ENCODE measurements around the gene RNF175.

The RNF175 gene

GRCh38 chr4:153784166-153784699, 24.4 kb upstream of the RNF175 start:
- H3K4me3 ChIP-seq (ENCODE audit: low read length in 2 of 2) = no peak overlapping the region
- H3K9ac ChIP-seq (ENCODE audit: low read length in 2 of 2) = no peak overlapping the region
- peaks cover 20 to 24% of the 10 kb centered on the region in 2 donors for H3K27me3 ChIP-seq (ENCODE audit: control insufficient read depth in 1 of 2, insufficient read depth in 2 of 2, low read length in 2 of 2)
- H3K36me3 ChIP-seq (ENCODE audit: control insufficient read depth in 2 of 2, insufficient read depth in 2 of 2, low read length in 2 of 2) = no peaks in the 10 kb centered on the region
- H3K9me3 ChIP-seq (ENCODE audit: control insufficient read depth in 2 of 2, low read length in 2 of 2) = no peaks in the 10 kb centered on the region
- H3K27ac ChIP-seq (ENCODE audit: low read length) = no peak overlapping the region
- peaks cover 13% of the 10 kb centered on the region for H3K4me1 ChIP-seq (ENCODE audit: control insufficient read depth, insufficient read depth, low read length)

GRCh38 chr4:153782581-153782980, 22.8 kb upstream of the RNF175 start:
- Histone ChIP-seq H3K4me3 (ENCODE audit: low read length in 2 of 2) (no peak overlapping the region), H3K4me1 (ENCODE audit: control insufficient read depth, insufficient read depth, low read length) (peaks cover 2% of the 10 kb centered on the region), H3K27ac (ENCODE audit: low read length) (no peak overlapping the region), H3K9ac (ENCODE audit: low read length in 2 of 2) (no peak overlapping the region), H3K9me3 (ENCODE audit: control insufficient read depth in 2 of 2, low read length in 2 of 2) (no peaks in the 10 kb centered on the region), H3K27me3 (ENCODE audit: control insufficient read depth in 1 of 2, insufficient read depth in 2 of 2, low read length in 2 of 2) (peaks cover 8 to 10% of the 10 kb centered on the region in 2 donors), H3K36me3 (ENCODE audit: control insufficient read depth in 2 of 2, insufficient read depth in 2 of 2, low read length in 2 of 2) (no peaks in the 10 kb centered on the region)

- peaks cover 3 to 8% of the 10 kb centered on the region in 2 donors for H3K27me3 ChIP-seq (ENCODE audit: control insufficient read depth in 1 of 2, insufficient read depth in 2 of 2, low read length in 2 of 2)
- H3K36me3 ChIP-seq (ENCODE audit: control insufficient read depth in 2 of 2, insufficient read depth in 2 of 2, low read length in 2 of 2) = no peaks in the 10 kb centered on the region
- H3K9ac ChIP-seq (ENCODE audit: low read length in 2 of 2) = no peak overlapping the region
- no peaks in the 10 kb centered on the region for H3K9me3 ChIP-seq (ENCODE audit: control insufficient read depth in 2 of 2, low read length in 2 of 2)
- H3K4me1 ChIP-seq (ENCODE audit: control insufficient read depth, insufficient read depth, low read length) = peaks cover 2% of the 10 kb centered on the region
- H3K4me3 ChIP-seq (ENCODE audit: low read length in 2 of 2) = no peak overlapping the region
- H3K27ac ChIP-seq (ENCODE audit: low read length) = no peak overlapping the region
Measured at GRCh38 chr4:153781717-153782416, 22.0 kb upstream of the RNF175 start.

GRCh38 chr4:153781280-153781679, 21.5 kb upstream of the RNF175 start:
- Histone ChIP-seq H3K27ac (ENCODE audit: low read length) (no peak overlapping the region), H3K27me3 (ENCODE audit: control insufficient read depth in 1 of 2, insufficient read depth in 2 of 2, low read length in 2 of 2) (peaks cover under 1 to 5% of the 10 kb centered on the region in 2 donors)

GRCh38 chr4:153780876-153781275, 21.1 kb upstream of the RNF175 start:
- H3K9ac ChIP-seq (ENCODE audit: low read length in 2 of 2) = no peak overlapping the region
- H3K36me3 ChIP-seq (ENCODE audit: control insufficient read depth in 2 of 2, insufficient read depth in 2 of 2, low read length in 2 of 2) = no peaks in the 10 kb centered on the region
- H3K4me1 ChIP-seq (ENCODE audit: control insufficient read depth, insufficient read depth, low read length) = peaks cover 2% of the 10 kb centered on the region
- H3K27me3 ChIP-seq (ENCODE audit: control insufficient read depth in 1 of 2, insufficient read depth in 2 of 2, low read length in 2 of 2) = peaks cover 0 to 4% of the 10 kb centered on the region in 2 donors
- no peak overlapping the region for H3K4me3 ChIP-seq (ENCODE audit: low read length in 2 of 2)
- H3K27ac ChIP-seq (ENCODE audit: low read length) = no peak overlapping the region
- H3K9me3 ChIP-seq (ENCODE audit: control insufficient read depth in 2 of 2, low read length in 2 of 2) = no peaks in the 10 kb centered on the region

More at GRCh38 chr4:153781280-153781679, 21.5 kb upstream of the RNF175 start:
- Histone ChIP-seq H3K9me3 (ENCODE audit: control insufficient read depth in 2 of 2, low read length in 2 of 2) (no peaks in the 10 kb centered on the region), H3K9ac (ENCODE audit: low read length in 2 of 2) (no peak overlapping the region), H3K4me1 (ENCODE audit: control insufficient read depth, insufficient read depth, low read length) (peaks cover 2% of the 10 kb centered on the region), H3K4me3 (ENCODE audit: low read length in 2 of 2) (no peak overlapping the region), H3K36me3 (ENCODE audit: control insufficient read depth in 2 of 2, insufficient read depth in 2 of 2, low read length in 2 of 2) (no peaks in the 10 kb centered on the region)

GRCh38 chr4:153780221-153780620, 20.4 kb upstream of the RNF175 start:
- Histone ChIP-seq H3K9me3 (ENCODE audit: control insufficient read depth in 2 of 2, low read length in 2 of 2) (no peaks in the 10 kb centered on the region), H3K4me3 (ENCODE audit: low read length in 2 of 2) (no peak overlapping the region), H3K9ac (ENCODE audit: low read length in 2 of 2) (no peak overlapping the region), H3K4me1 (ENCODE audit: control insufficient read depth, insufficient read depth, low read length) (peaks cover 2% of the 10 kb centered on the region), H3K36me3 (ENCODE audit: control insufficient read depth in 2 of 2, insufficient read depth in 2 of 2, low read length in 2 of 2) (no peaks in the 10 kb centered on the region), H3K27me3 (ENCODE audit: control insufficient read depth in 1 of 2, insufficient read depth in 2 of 2, low read length in 2 of 2) (peaks cover 0 to 4% of the 10 kb centered on the region in 2 donors), H3K27ac (ENCODE audit: low read length) (no peak overlapping the region)

- no peak overlapping the region for H3K27ac ChIP-seq (ENCODE audit: low read length)
Measured at GRCh38 chr4:153778383-153778782, 18.6 kb upstream of the RNF175 start.

GRCh38 chr4:153777421-153777820, 17.6 kb upstream of the RNF175 start:
- no peak overlapping the region for H3K27ac ChIP-seq (ENCODE audit: low read length)
- no peaks in the 10 kb centered on the region for H3K36me3 ChIP-seq (ENCODE audit: control insufficient read depth in 2 of 2, insufficient read depth in 2 of 2, low read length in 2 of 2)

More at GRCh38 chr4:153778383-153778782, 18.6 kb upstream of the RNF175 start:
- Histone ChIP-seq H3K9me3 (ENCODE audit: control insufficient read depth in 2 of 2, low read length in 2 of 2) (no peaks in the 10 kb centered on the region), H3K4me1 (ENCODE audit: control insufficient read depth, insufficient read depth, low read length) (peaks cover 2% of the 10 kb centered on the region), H3K27me3 (ENCODE audit: control insufficient read depth in 1 of 2, insufficient read depth in 2 of 2, low read length in 2 of 2) (peaks cover 0 to 4% of the 10 kb centered on the region in 2 donors), H3K9ac (ENCODE audit: low read length in 2 of 2) (no peak overlapping the region), H3K36me3 (ENCODE audit: control insufficient read depth in 2 of 2, insufficient read depth in 2 of 2, low read length in 2 of 2) (no peaks in the 10 kb centered on the region), H3K4me3 (ENCODE audit: low read length in 2 of 2) (no peak overlapping the region)

GRCh38 chr4:153776601-153777000, 16.8 kb upstream of the RNF175 start:
- H3K4me1 ChIP-seq (ENCODE audit: control insufficient read depth, insufficient read depth, low read length) = peaks cover 2% of the 10 kb centered on the region
- H3K27ac ChIP-seq (ENCODE audit: low read length) = no peak overlapping the region
- H3K9ac ChIP-seq (ENCODE audit: low read length in 2 of 2) = no peak overlapping the region
- H3K27me3 ChIP-seq (ENCODE audit: control insufficient read depth in 1 of 2, insufficient read depth in 2 of 2, low read length in 2 of 2) = peaks cover 0 to 3% of the 10 kb centered on the region in 2 donors
- no peak overlapping the region for H3K4me3 ChIP-seq (ENCODE audit: low read length in 2 of 2)
- no peaks in the 10 kb centered on the region for H3K9me3 ChIP-seq (ENCODE audit: control insufficient read depth in 2 of 2, low read length in 2 of 2)
- no peaks in the 10 kb centered on the region for H3K36me3 ChIP-seq (ENCODE audit: control insufficient read depth in 2 of 2, insufficient read depth in 2 of 2, low read length in 2 of 2)

More at GRCh38 chr4:153777421-153777820, 17.6 kb upstream of the RNF175 start:
- H3K27me3 ChIP-seq (ENCODE audit: control insufficient read depth in 1 of 2, insufficient read depth in 2 of 2, low read length in 2 of 2) = peaks cover 0 to 4% of the 10 kb centered on the region in 2 donors
- H3K9me3 ChIP-seq (ENCODE audit: control insufficient read depth in 2 of 2, low read length in 2 of 2) = no peaks in the 10 kb centered on the region
- H3K4me3 ChIP-seq (ENCODE audit: low read length in 2 of 2) = no peak overlapping the region
- H3K9ac ChIP-seq (ENCODE audit: low read length in 2 of 2) = no peak overlapping the region
- peaks cover 2% of the 10 kb centered on the region for H3K4me1 ChIP-seq (ENCODE audit: control insufficient read depth, insufficient read depth, low read length)

GRCh38 chr4:153773236-153773690, 13.4 kb upstream of the RNF175 start:
- H3K9ac ChIP-seq (ENCODE audit: low read length in 2 of 2) = no peak overlapping the region
- no peaks in the 10 kb centered on the region for H3K27me3 ChIP-seq (ENCODE audit: control insufficient read depth in 1 of 2, insufficient read depth in 2 of 2, low read length in 2 of 2)
- no peaks in the 10 kb centered on the region for H3K9me3 ChIP-seq (ENCODE audit: control insufficient read depth in 2 of 2, low read length in 2 of 2)
- H3K36me3 ChIP-seq (ENCODE audit: control insufficient read depth in 2 of 2, insufficient read depth in 2 of 2, low read length in 2 of 2) = no peaks in the 10 kb centered on the region
- H3K4me3 ChIP-seq (ENCODE audit: low read length in 2 of 2) = no peak overlapping the region
- H3K4me1 ChIP-seq (ENCODE audit: control insufficient read depth, insufficient read depth, low read length) = no peaks in the 10 kb centered on the region
- H3K27ac ChIP-seq (ENCODE audit: low read length) = no peak overlapping the region

- H3K4me1 ChIP-seq (ENCODE audit: control insufficient read depth, insufficient read depth, low read length) = no peaks in the 10 kb centered on the region
- H3K27ac ChIP-seq (ENCODE audit: low read length) = no peak overlapping the region
- H3K9me3 ChIP-seq (ENCODE audit: control insufficient read depth in 2 of 2, low read length in 2 of 2) = no peaks in the 10 kb centered on the region
- no peaks in the 10 kb centered on the region for H3K27me3 ChIP-seq (ENCODE audit: control insufficient read depth in 1 of 2, insufficient read depth in 2 of 2, low read length in 2 of 2)
- H3K36me3 ChIP-seq (ENCODE audit: control insufficient read depth in 2 of 2, insufficient read depth in 2 of 2, low read length in 2 of 2) = no peaks in the 10 kb centered on the region
- no peak overlapping the region for H3K4me3 ChIP-seq (ENCODE audit: low read length in 2 of 2)
- no peak overlapping the region for H3K9ac ChIP-seq (ENCODE audit: low read length in 2 of 2)
Measured at GRCh38 chr4:153771046-153771445, 11.2 kb upstream of the RNF175 start.
